GM18505 (cell line): Measurements from ENCODE around the gene HDAC3.

Experiments
- ATAC-seq: cut with Tn5 transposase; IDR thresholded peaks from one replicate; pipeline ENCODE4 v1.9.1; 2021; ENCODE audit not compliant: unreplicated experiment
- POLR2A ChIP-seq: IDR thresholded peaks from 4 replicates; pipeline ENCODE4 v1.6.1; 2011; ENCODE audit warnings: borderline replicate concordance; ENCODE audit not compliant: insufficient read depth, insufficient read length; ENCODE audit errors: extremely low read depth

Gene HDAC3

GRCh38 chr5:141651728-141652105 lies 15.1 kb upstream of the HDAC3 start:
- no peak for ATAC-seq
- no peak for TF ChIP-seq POLR2A

GRCh38 chr5:141650851-141651727 lies 14.4 kb upstream of the HDAC3 start, which contains the start of gene FCHSD1:
FCHSD1 (minus strand) TSS chr5:141651418; CDS start chr5:141651368, 50 bp downstream.
- TF ChIP-seq POLR2A: peak; percentile 59
- peak; percentile 97 for ATAC-seq

- ATAC-seq: no peak
- TF ChIP-seq POLR2A: no peak
Measured at GRCh38 chr5:141649972-141650371, 13.3 kb upstream of the HDAC3 start.

- no peak for ATAC-seq
- no peak for TF ChIP-seq POLR2A
Measured at GRCh38 chr5:141649056-141649688, 12.5 kb upstream of the HDAC3 start.

GRCh38 chr5:141647851-141648250 lies 11.2 kb upstream of the HDAC3 start:
- ATAC-seq: no peak
- TF ChIP-seq POLR2A: no peak

- ATAC-seq: no peak
- no peak for TF ChIP-seq POLR2A
Measured at GRCh38 chr5:141647242-141647641, 10.6 kb upstream of the HDAC3 start.

GRCh38 chr5:141646026-141646425 lies 9.4 kb upstream of the HDAC3 start:
- no peak for TF ChIP-seq POLR2A

GRCh38 chr5:141641634-141642267 lies 5.1 kb upstream of the HDAC3 start:
- no peak for TF ChIP-seq POLR2A
- peak; percentile 31 for ATAC-seq

More at GRCh38 chr5:141646026-141646425, 9.4 kb upstream of the HDAC3 start:
- no peak for ATAC-seq

GRCh38 chr5:141640698-141641097 lies 4.0 kb upstream of the HDAC3 start:
- no peak for ATAC-seq
- no peak for TF ChIP-seq POLR2A

GRCh38 chr5:141640051-141640415 lies 3.4 kb upstream of the HDAC3 start:
- TF ChIP-seq POLR2A: no peak
- ATAC-seq: no peak

- no peak for TF ChIP-seq POLR2A
- no peak for ATAC-seq
Measured at GRCh38 chr5:141639357-141640050, 2.9 kb upstream of the HDAC3 start.

- TF ChIP-seq POLR2A: no peak
- ATAC-seq: no peak
Measured at GRCh38 chr5:141638771-141639170, 2.1 kb upstream of the HDAC3 start.
